WTC11 (cell line): Measurements from ENCODE around the gene BRI3. TPM values are rescaled to one million over a fixed set of nuclear protein-coding genes. Genes with fewer than 3 reads are reported as not detected.

Source experiments
- ATAC-seq: fragments of 200-7000 bp; cut with Tn5 transposase; 2 replicates; pipeline ENCODE4 v1.10.0; 2021; ENCODE audit warnings: mild to moderate bottlenecking, moderate library complexity
- CTCF ChIA-PET: fragments of 300-600 bp; sonication (Branson Sonifier 250); formaldehyde crosslinking; loops from one replicate; lab custom pipeline; 2021; ENCODE audit warnings: antibody characterized with exemption; lab: Charles Lee
- POLR2A ChIA-PET: fragments of 350-600 bp; sonication (Branson Sonifier 250); formaldehyde crosslinking; loops from one replicate; lab custom pipeline; 2021; ENCODE audit warnings: antibody characterized with exemption; lab: Charles Lee
- DNase-seq: peaks from one replicate; pipeline ENCODE4 v3.0.0; 2021; ENCODE audit warnings: low spot score
- H3K27ac Mint-ChIP-seq: 2 replicates; pipeline ENCODE4 v1.8.0; 2021; ENCODE audit warnings: mixed read lengths
- H3K27me3 Mint-ChIP-seq: 2 replicates; pipeline ENCODE4 v1.8.0; 2021; ENCODE audit warnings: low read depth, mild to moderate bottlenecking, moderate library complexity, mixed read lengths
- H3K36me3 Mint-ChIP-seq: 2 replicates; pipeline ENCODE4 v1.8.0; 2021; ENCODE audit warnings: mixed read lengths
- H3K4me1 Mint-ChIP-seq: 2 replicates; pipeline ENCODE4 v1.8.0; 2022; ENCODE audit warnings: mixed read lengths
- H3K4me3 Mint-ChIP-seq: 2 replicates; pipeline ENCODE4 v1.8.0; 2021; ENCODE audit warnings: mild to moderate bottlenecking, moderate library complexity, mixed read lengths
- H3K9me3 Mint-ChIP-seq: 2 replicates; pipeline ENCODE4 v1.8.0; 2021; ENCODE audit warnings: mixed read lengths
- AFF4 ChIP-seq: sonication (generic); formaldehyde crosslinking; IDR thresholded peaks from 2 replicates; pipeline ENCODE4 v1.8.1; 2023; ENCODE audit warnings: mild to moderate bottlenecking, missing genetic modification reagents, borderline replicate concordance
- CDX4 ChIP-seq: fragments of 250-450 bp; sonication (Bioruptor Pico); IDR thresholded peaks from 2 replicates; pipeline ENCODE4 v1.9.0; 2021; ENCODE audit warnings: moderate library complexity, mild to moderate bottlenecking, inconsistent platforms, borderline replicate concordance
- CTCF ChIP-seq: fragments of 200-600 bp; IDR thresholded peaks from 2 replicates; pipeline ENCODE4 v1.8.0; 2022; ENCODE audit warnings: antibody characterized with exemption
- ETV6 ChIP-seq: sonication (generic); formaldehyde crosslinking; IDR thresholded peaks from 2 replicates; pipeline ENCODE4 v1.8.1; 2022; ENCODE audit warnings: mild to moderate bottlenecking, missing genetic modification reagents
- HMGA2 ChIP-seq: fragments of 250-450 bp; sonication (Bioruptor Pico); IDR thresholded peaks from 2 replicates; pipeline ENCODE4 v1.4.0; 2021; ENCODE audit warnings: mild to moderate bottlenecking, moderate library complexity
- KAT7 ChIP-seq: sonication (generic); formaldehyde crosslinking; IDR thresholded peaks from 2 replicates; pipeline ENCODE4 v1.8.1; 2023; ENCODE audit warnings: missing genetic modification reagents, mild to moderate bottlenecking, borderline replicate concordance
- MXD4 ChIP-seq: fragments of 250-450 bp; sonication (Bioruptor Pico); IDR thresholded peaks from 2 replicates; pipeline ENCODE4 v1.8.0; 2021; ENCODE audit warnings: mild to moderate bottlenecking, moderate library complexity, borderline replicate concordance
- NFATC4 ChIP-seq: fragments of 250-450 bp; sonication (Bioruptor Pico); IDR thresholded peaks from 2 replicates; pipeline ENCODE4 v1.9.0; 2021; ENCODE audit warnings: mild to moderate bottlenecking
- NFE2L1 ChIP-seq: sonication (generic); formaldehyde crosslinking; IDR thresholded peaks from 2 replicates; pipeline ENCODE4 v1.8.1; 2023; ENCODE audit warnings: missing genetic modification reagents
- PRRX2 ChIP-seq: fragments of 250-450 bp; sonication (Bioruptor Pico); IDR thresholded peaks from 2 replicates; pipeline ENCODE4 v1.8.0; 2021; ENCODE audit warnings: mild to moderate bottlenecking
- SMAD3 ChIP-seq: sonication (generic); formaldehyde crosslinking; IDR thresholded peaks from 2 replicates; pipeline ENCODE4 v1.8.0; 2022; ENCODE audit warnings: missing genetic modification reagents, mild to moderate bottlenecking, borderline replicate concordance
- STAT6 ChIP-seq: sonication (generic); formaldehyde crosslinking; conservative IDR thresholded peaks from 2 replicates; pipeline ENCODE4 v1.8.1; 2023; ENCODE audit warnings: mild to moderate bottlenecking, low read depth, missing genetic modification reagents, moderate library complexity
- TCF7 ChIP-seq: sonication (generic); formaldehyde crosslinking; IDR thresholded peaks from 2 replicates; pipeline ENCODE4 v1.8.0; 2022; ENCODE audit warnings: mild to moderate bottlenecking, low read depth, missing genetic modification reagents, moderate library complexity
- TEAD4 ChIP-seq: sonication (generic); formaldehyde crosslinking; IDR thresholded peaks from 2 replicates; pipeline ENCODE4 v1.8.0; 2022; ENCODE audit warnings: mild to moderate bottlenecking, missing genetic modification reagents
- TP53 ChIP-seq: sonication (generic); formaldehyde crosslinking; IDR thresholded peaks from 2 replicates; pipeline ENCODE4 v1.8.1; 2023; ENCODE audit warnings: mild to moderate bottlenecking, missing genetic modification reagents
- USF1 ChIP-seq: sonication (generic); formaldehyde crosslinking; IDR thresholded peaks from 2 replicates; pipeline ENCODE4 v1.8.0; 2022; ENCODE audit warnings: mild to moderate bottlenecking, missing genetic modification reagents
- ZBTB43 ChIP-seq: sonication (generic); formaldehyde crosslinking; IDR thresholded peaks from 2 replicates; pipeline ENCODE4 v1.8.1; 2023; ENCODE audit warnings: mild to moderate bottlenecking, missing genetic modification reagents
- ZNF232 ChIP-seq: sonication (generic); formaldehyde crosslinking; IDR thresholded peaks from 2 replicates; pipeline ENCODE4 v1.8.0; 2022; ENCODE audit warnings: mild to moderate bottlenecking, missing genetic modification reagents
- ZNF281 ChIP-seq: sonication (generic); formaldehyde crosslinking; IDR thresholded peaks from 2 replicates; pipeline ENCODE4 v1.8.0; 2023; ENCODE audit warnings: mild to moderate bottlenecking, missing genetic modification reagents
- ZNF396 ChIP-seq: fragments of 250-450 bp; sonication (Bioruptor Pico); IDR thresholded peaks from 2 replicates; pipeline ENCODE4 v1.8.0; 2021; ENCODE audit warnings: mild to moderate bottlenecking, moderate library complexity, borderline replicate concordance
- ZNF512 ChIP-seq: sonication (generic); formaldehyde crosslinking; IDR thresholded peaks from 2 replicates; pipeline ENCODE4 v1.8.1; 2022; ENCODE audit warnings: missing genetic modification reagents, borderline replicate concordance
- total RNA-seq: library from RNA; stranded (reverse); gene quantifications from 3 replicates; pipeline ENCODE4 v1.2.3, GENCODE V29; 2021

Gene BRI3
- total RNA-seq, 1 experiment from 2014 or later, result 112 TPM

GRCh38 chr7:98278936-98279335 lies 2.5 kb upstream of the BRI3 start (continued):
- TF ChIP-seq PRRX2, result no peak
- no peak for TF ChIP-seq SMAD3
- no peak for TF ChIP-seq NFATC4 (CRISPR knock-in tag)
- TF ChIP-seq ZNF512 (CRISPR knock-in tag), result no peak
- no peak for TF ChIP-seq USF1 (CRISPR knock-in tag)
- TF ChIP-seq ZNF232 (CRISPR knock-in tag), result no peak
- TF ChIP-seq ZBTB43, result no peak
- no peak for TF ChIP-seq HMGA2 (CRISPR knock-in tag)

GRCh38 chr7:98280296-98280695 lies 1.2 kb upstream of the BRI3 start:
- Mint-ChIP-seq H3K9me3 (no peaks in the 10 kb centered on the region), H3K27ac (no peak overlapping the region), H3K27me3 (no peaks in the 10 kb centered on the region; the same call in 1 of the 2 replicates), H3K4me3 (peak overlapping the region; percentile 76)
- CTCF ChIA-PET, result interaction anchor here (0.8 to 1.3 kb wide), 3 partner anchors 12 to 121 kb away, joined by 3 to 5 read pairs (median 3); partner anchors contain the start of gene BAIAP2L1
- POLR2A ChIA-PET, result interaction anchor here (0.6 kb wide), 2 partner anchors 83 to 544 kb away, joined by 3 to 6 read pairs; no protein-coding TSS in a partner anchor
- DNase-seq, result no peak
- TF ChIP-seq CDX4 (CRISPR knock-in tag), result no peak
- no peak for TF ChIP-seq TEAD4
- no peak for TF ChIP-seq MXD4 (CRISPR knock-in tag)
- TF ChIP-seq ETV6 (CRISPR knock-in tag), result no peak
- TF ChIP-seq CTCF, result no peak
- TF ChIP-seq ZNF396 (CRISPR knock-in tag), result no peak
- no peak for TF ChIP-seq ZNF281 (CRISPR knock-in tag)
- TF ChIP-seq SMAD3, result no peak
- TF ChIP-seq KAT7, result no peak
- TF ChIP-seq NFE2L1 (CRISPR knock-in tag), result no peak
- no peak for TF ChIP-seq TP53 (CRISPR knock-in tag)
- TF ChIP-seq STAT6 (CRISPR knock-in tag), result no peak
- no peak for TF ChIP-seq TCF7 (CRISPR knock-in tag)
- no peak for TF ChIP-seq AFF4 (CRISPR knock-in tag)
- TF ChIP-seq, all 79 proteins: peak for 0
- H3K36me3 Mint-ChIP-seq, result peaks cover 5% of the 10 kb centered on the region; the same call in 1 of the 2 replicates
- peaks cover 30% of the 10 kb centered on the region for H3K4me1 Mint-ChIP-seq
- no peak for ATAC-seq
